GM19372 (cell line): ENCODE results near the gene ATP11A.
A peak's percentile ranks its signal among the peaks of the same experiment; 100 is the strongest.
"Not testable (repeated sequence)": the region's sequence is repeated elsewhere in the genome, so short reads cannot be mapped to it uniquely, and the experiment has no call there.

Source experiments
- ATAC-seq: cut with Tn5 transposase; IDR thresholded peaks from one replicate; pipeline ENCODE4 v1.9.1; 2021; ENCODE audit warnings: mild to moderate bottlenecking, low read depth, moderate library complexity; ENCODE audit not compliant: unreplicated experiment

Gene ATP11A

GRCh38 chr13:112845511-112846144 is 155.8 kb downstream of the ATP11A start:
- ATAC-seq = no peak

GRCh38 chr13:112846411-112847115 is 156.7 kb downstream of the ATP11A start:
- no peak for ATAC-seq

- ATAC-seq = no peak
Measured at GRCh38 chr13:112849500-112849899, 159.7 kb downstream of the ATP11A start.

- no peak for ATAC-seq
Measured at GRCh38 chr13:112850273-112850672, 160.4 kb downstream of the ATP11A start.

GRCh38 chr13:112851107-112852038 is 161.5 kb downstream of the ATP11A start:
- no peak for ATAC-seq

- no peak for ATAC-seq
Measured at GRCh38 chr13:112852392-112852791, 162.6 kb downstream of the ATP11A start.

GRCh38 chr13:112852808-112853207 is 163.0 kb downstream of the ATP11A start:
- no peak for ATAC-seq

- no peak for ATAC-seq
Measured at GRCh38 chr13:112854321-112854720, 164.5 kb downstream of the ATP11A start.

GRCh38 chr13:112855859-112856258 is 166.0 kb downstream of the ATP11A start:
- no peak for ATAC-seq

- ATAC-seq = no peak
Measured at GRCh38 chr13:112857914-112858490, 168.2 kb downstream of the ATP11A start.

GRCh38 chr13:112859128-112859816 is 169.4 kb downstream of the ATP11A start:
- ATAC-seq = no peak

- peak; percentile 94 for ATAC-seq
Measured at GRCh38 chr13:112859817-112860190, 170.0 kb downstream of the ATP11A start.

GRCh38 chr13:112861876-112862615 is 172.2 kb downstream of the ATP11A start:
- ATAC-seq = no peak

GRCh38 chr13:112863356-112863755 is 173.5 kb downstream of the ATP11A start:
- ATAC-seq = not testable (repeated sequence)

- not testable (repeated sequence) for ATAC-seq
Measured at GRCh38 chr13:112865478-112865877, 175.6 kb downstream of the ATP11A start.

GRCh38 chr13:112867301-112867711 is 177.5 kb downstream of the ATP11A start:
- no peak for ATAC-seq

- no peak for ATAC-seq
Measured at GRCh38 chr13:112868308-112868707, 178.5 kb downstream of the ATP11A start.

GRCh38 chr13:112869202-112870050 is 179.6 kb downstream of the ATP11A start:
- ATAC-seq = no peak

- no peak for ATAC-seq
Measured at GRCh38 chr13:112870051-112870331, 180.2 kb downstream of the ATP11A start.
